GM12891 (cell line): ENCODE data around the gene CLEC20A.

ENCODE experiments used
- PAX5 ChIP-seq: IDR thresholded peaks from 2 replicates; pipeline ENCODE4 v1.6.1; 2011; ENCODE audit warnings: low read length, moderate library complexity, mild to moderate bottlenecking; ENCODE audit not compliant: insufficient read depth, severe bottlenecking
- POLR2A ChIP-seq: IDR thresholded peaks from 2 replicates; pipeline ENCODE4 v1.6.1; 2011; ENCODE audit warnings: low read depth, low read length, control low read depth
- POLR2AphosphoS5 ChIP-seq: IDR thresholded peaks from 2 replicates; pipeline ENCODE4 v1.6.1; 2011; ENCODE audit warnings: low read depth, low read length, control low read depth
- SPI1 ChIP-seq: IDR thresholded peaks from 2 replicates; pipeline ENCODE4 v1.6.1; 2011; ENCODE audit warnings: low read depth, low read length, control low read depth
- TAF1 ChIP-seq: IDR thresholded peaks from 2 replicates; pipeline ENCODE4 v1.6.1; 2011; ENCODE audit warnings: low read depth, low read length, control low read depth

DNA sequence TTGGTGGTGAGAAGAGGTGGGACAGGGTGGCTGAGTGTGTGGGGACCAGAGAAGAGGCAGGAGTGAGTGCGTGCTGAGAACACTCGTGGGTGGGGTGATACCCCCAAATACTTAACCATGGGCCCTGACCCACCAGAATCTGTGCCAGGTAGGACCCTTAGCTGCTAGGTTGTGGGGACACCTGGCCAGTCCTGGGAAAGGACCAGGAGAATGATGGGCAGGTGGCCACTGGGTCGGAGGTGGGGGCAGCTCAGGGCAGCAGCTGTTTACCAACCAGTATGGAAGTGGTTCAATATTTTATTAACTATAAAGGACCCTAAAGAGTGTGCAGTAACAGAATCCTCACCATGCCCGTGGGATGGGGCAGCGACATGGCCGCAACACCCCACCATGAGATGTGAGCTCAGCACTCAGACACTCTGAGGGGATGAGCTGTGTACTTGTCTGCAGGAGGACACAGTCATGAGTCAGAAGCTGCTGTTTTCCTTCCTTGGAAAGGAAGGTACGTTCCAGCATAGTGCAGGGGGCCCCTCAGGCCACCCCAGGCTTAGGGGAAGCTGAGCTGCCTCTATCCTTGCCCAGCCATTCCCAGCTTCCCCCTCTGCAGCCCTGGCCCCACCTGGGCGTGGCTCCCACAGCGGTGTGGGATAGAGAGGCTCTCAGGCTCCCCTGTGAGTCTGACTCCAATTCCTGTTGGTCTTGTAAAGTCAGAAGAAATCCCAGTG lies 41.6 kb upstream of the CLEC20A start:
- TF ChIP-seq POLR2AphosphoS5 (no peak), POLR2A (no peak), TAF1 (no peak), PAX5 (no peak), SPI1 (no peak)
